H1 (cell line): ENCODE measurements around the gene KIAA1586. TPM values are rescaled to one million over a fixed set of nuclear protein-coding genes. Genes with fewer than 3 reads are reported as not detected.

Experiments
- BACH1 ChIP-seq: IDR thresholded peaks from 2 replicates; pipeline ENCODE4 v1.6.1; 2012; ENCODE audit warnings: low read length, improper control_type of control experiment
- BCL11A ChIP-seq, 2 experiments: IDR thresholded peaks; one replicate each; pipeline ENCODE4 v1.6.1; 2011; ENCODE audit warnings: low read depth in 2 of 2, low read length in 2 of 2, mild to moderate bottlenecking in 2 of 2
- BRCA1 ChIP-seq: IDR thresholded peaks from 2 replicates; pipeline ENCODE4 v1.6.1; 2012; ENCODE audit warnings: low read depth, low read length, improper control_type of control experiment
- CEBPB ChIP-seq: IDR thresholded peaks from 2 replicates; pipeline ENCODE4 v1.6.1; 2012; ENCODE audit warnings: low read depth, low read length
- CTBP2 ChIP-seq: IDR thresholded peaks from 2 replicates; pipeline ENCODE4 v1.7.0; 2011; ENCODE audit warnings: borderline replicate concordance, mild to moderate bottlenecking, moderate library complexity, mixed read lengths, low read length; ENCODE audit not compliant: insufficient read depth, insufficient read length
- EGR1 ChIP-seq: IDR thresholded peaks from 2 replicates; pipeline ENCODE4 v1.6.1; 2011; ENCODE audit warnings: low read depth, low read length, borderline replicate concordance
- FOSL1 ChIP-seq: IDR thresholded peaks from 2 replicates; pipeline ENCODE4 v1.6.1; 2011; ENCODE audit warnings: mild to moderate bottlenecking, low read depth, low read length, moderate library complexity; ENCODE audit not compliant: insufficient read depth
- HDAC6 ChIP-seq: IDR thresholded peaks from one replicate; pipeline ENCODE4 v1.7.1; 2012; ENCODE audit warnings: low read depth, mild to moderate bottlenecking, inconsistent platforms, low read length, moderate library complexity
- JUN ChIP-seq: IDR thresholded peaks from 2 replicates; pipeline ENCODE4 v1.6.1; 2011; ENCODE audit warnings: low read depth, mild to moderate bottlenecking, improper control_type of control experiment, low read length
- KDM1A ChIP-seq: fragments of 200-600, 300-600 bp; sonication (generic); IDR thresholded peaks from 2 replicates; pipeline ENCODE4 v1.7.1; 2016; ENCODE audit warnings: mild to moderate bottlenecking, low read length, borderline replicate concordance
- MAFK ChIP-seq: IDR thresholded peaks from 2 replicates; pipeline ENCODE4 v1.6.1; 2012; ENCODE audit warnings: low read depth, mild to moderate bottlenecking, improper control_type of control experiment, low read length
- NANOG ChIP-seq: IDR thresholded peaks from 2 replicates; pipeline ENCODE4 v1.6.1; 2011; ENCODE audit warnings: low read length, low read depth, mild to moderate bottlenecking, inconsistent platforms; ENCODE audit not compliant: insufficient read depth, poor library complexity, severe bottlenecking
- NRF1 ChIP-seq: IDR thresholded peaks from 2 replicates; pipeline ENCODE4 v1.6.1; 2011; ENCODE audit warnings: mild to moderate bottlenecking, low read depth, low read length, improper control_type of control experiment
- POLR2A ChIP-seq, 2 experiments: IDR thresholded peaks; 1 replicate in 1 of 2; 2 replicates in 1 of 2; pipeline ENCODE4 v1.6.1; 2011; ENCODE audit warnings: low read depth in 2 of 2, low read length in 2 of 2, mild to moderate bottlenecking in 2 of 2; ENCODE audit errors: control extremely low read depth in 1 of 2
- POLR2AphosphoS5 ChIP-seq: IDR thresholded peaks from 2 replicates; pipeline ENCODE4 v1.6.1; 2011; ENCODE audit warnings: low read depth, low read length
- POU5F1 ChIP-seq: IDR thresholded peaks from 2 replicates; pipeline ENCODE4 v1.6.1; 2011; ENCODE audit warnings: low read depth, mild to moderate bottlenecking, low read length, moderate library complexity
- RNF2 ChIP-seq: fragments of 200-900, 300-1000 bp; sonication (generic); IDR thresholded peaks from 2 replicates; pipeline ENCODE4 v1.7.1; 2016; ENCODE audit warnings: borderline replicate concordance, low read depth, mild to moderate bottlenecking, antibody characterized with exemption, low read length; ENCODE audit not compliant: poor library complexity, severe bottlenecking; ENCODE audit errors: missing control alignments
- RXRA ChIP-seq: IDR thresholded peaks from 2 replicates; pipeline ENCODE4 v1.6.1; 2011; ENCODE audit warnings: low read depth, mild to moderate bottlenecking, low read length, moderate library complexity; ENCODE audit not compliant: insufficient read depth
- SAP30 ChIP-seq: fragments of 300-600 bp; sonication (generic); IDR thresholded peaks from 2 replicates; pipeline ENCODE4 v1.7.1; 2012; ENCODE audit warnings: low read length, moderate library complexity, mild to moderate bottlenecking, inconsistent platforms; ENCODE audit not compliant: insufficient read depth, insufficient replicate concordance
- SP1 ChIP-seq: IDR thresholded peaks from 2 replicates; pipeline ENCODE4 v1.6.1; 2011; ENCODE audit warnings: low read depth, low read length
- SP4 ChIP-seq: IDR thresholded peaks from 2 replicates; pipeline ENCODE4 v1.6.1; 2012; ENCODE audit warnings: low read length, inconsistent platforms
- TAF1 ChIP-seq: IDR thresholded peaks from 2 replicates; pipeline ENCODE4 v1.6.1; 2011; ENCODE audit warnings: mild to moderate bottlenecking, low read depth, low read length
- TBP ChIP-seq: IDR thresholded peaks from 2 replicates; pipeline ENCODE4 v1.6.1; 2011; ENCODE audit warnings: low read depth, low read length, improper control_type of control experiment
- polyA plus RNA-seq, 7 experiments: library from polyadenylated mRNA; depleted of rRNA in 3 of 7; stranded (reverse) in 5 of 7; unstranded in 2 of 7; fragments of >200 nt in 5 of 7; fragments of 200-250 nt in 2 of 7; gene quantifications; 1 replicate in 5 of 7; 2 replicates in 1 of 7; 4 replicates in 1 of 7; pipeline versions ENCODE4 v1.2.1 to v1.2.3, GENCODE V29; 2011 to 2013; ENCODE audit warnings: missing spikeins in 2 of 7, mixed read lengths in 2 of 7
- total RNA-seq: library from RNA; stranded (reverse); fragmentation: NEBNext Ultra II Directional; extraction: Animal tissue kit (Norgen Biotek cat#: 25700); gene quantifications from 2 replicates; pipeline ENCODE4 v1.2.1, GENCODE V29; 2021
- TF ChIP-seq, protein P1 (sequence below): IDR thresholded peaks from 2 replicates; pipeline ENCODE4 v1.6.1; 2012; ENCODE audit warnings: inconsistent platforms
- TF ChIP-seq, protein P2 (sequence below): IDR thresholded peaks from 2 replicates; pipeline ENCODE4 v1.6.1; 2012; ENCODE audit warnings: inconsistent platforms

Gene KIAA1586
- total and polyA plus RNA-seq, 2 of the 8 experiments (the other 6 are each of a cell fraction or from before 2014, with no cell fraction given), result 2.1 to 24.4 TPM

DNA sequence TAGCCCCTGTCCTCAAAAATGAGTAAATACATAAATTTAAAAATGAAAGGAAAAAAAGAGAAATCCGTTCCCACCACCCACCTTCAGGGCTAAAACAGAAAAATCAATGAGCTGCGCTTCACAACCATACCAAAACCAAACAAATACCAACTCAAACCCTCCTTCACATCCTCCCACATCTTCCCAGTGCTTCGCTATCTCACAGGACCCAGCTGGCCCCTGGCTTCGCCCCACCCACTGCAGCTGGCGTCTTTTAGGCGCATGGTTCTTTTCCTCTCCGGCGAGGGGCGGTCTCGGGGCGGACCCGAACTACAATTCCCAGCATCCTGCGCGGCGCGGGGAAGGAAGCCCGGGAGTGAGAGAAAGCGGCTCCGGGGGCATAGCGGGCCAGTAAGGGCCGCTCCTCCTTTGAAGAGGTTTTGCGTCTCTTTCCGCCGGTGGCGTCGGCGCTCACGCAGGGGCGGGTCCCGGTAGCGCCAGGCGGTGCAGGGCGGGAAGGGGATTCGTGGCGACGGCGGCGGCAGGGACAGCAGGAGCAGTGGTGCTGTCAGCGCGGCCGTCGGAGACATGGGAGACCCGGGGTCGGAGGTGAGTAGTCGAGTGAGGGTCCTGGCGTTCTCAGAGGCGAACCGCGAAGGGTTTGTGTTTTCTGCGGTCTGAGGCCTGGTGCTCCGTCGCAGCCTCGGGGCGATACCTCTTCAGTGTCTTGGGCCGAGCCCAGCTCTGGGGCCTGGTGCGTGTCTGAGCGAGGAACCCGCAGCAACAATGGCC lies 43.4 kb downstream of the KIAA1586 start, which contains the start of gene ZNF451 (continued):
- TF ChIP-seq NANOG, result no peak
- TF ChIP-seq MAFK, result no peak
- peak; percentile 79 for TF ChIP-seq POLR2AphosphoS5
- TF ChIP-seq BRCA1, result no peak
- TF ChIP-seq EGR1, result no peak
- TF ChIP-seq RXRA, result no peak
- no peak for TF ChIP-seq JUN
- TF ChIP-seq NRF1, result no peak; the same call in 1 of the 2 replicates
- TF ChIP-seq, protein P1, sequence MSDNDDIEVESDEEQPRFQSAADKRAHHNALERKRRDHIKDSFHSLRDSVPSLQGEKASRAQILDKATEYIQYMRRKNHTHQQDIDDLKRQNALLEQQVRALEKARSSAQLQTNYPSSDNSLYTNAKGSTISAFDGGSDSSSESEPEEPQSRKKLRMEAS, result peak; percentile 66
- TF ChIP-seq RNF2, result no peak
- peak; percentile 91 for TF ChIP-seq TAF1
- no peak for TF ChIP-seq SP4
- no peak for TF ChIP-seq BCL11A (IDR thresholded peaks at IDR 0.05; ENCODE audit: low read depth in 2 of 2, low read length in 2 of 2)
- TF ChIP-seq SP1, result peak; percentile 67; the same call in 1 of the 2 replicates
- no peak for TF ChIP-seq CEBPB
- TF ChIP-seq POU5F1, result no peak
- no peak for TF ChIP-seq HDAC6
- TF ChIP-seq FOSL1, result no peak
- TF ChIP-seq KDM1A, result no peak
- TF ChIP-seq, protein P2, sequence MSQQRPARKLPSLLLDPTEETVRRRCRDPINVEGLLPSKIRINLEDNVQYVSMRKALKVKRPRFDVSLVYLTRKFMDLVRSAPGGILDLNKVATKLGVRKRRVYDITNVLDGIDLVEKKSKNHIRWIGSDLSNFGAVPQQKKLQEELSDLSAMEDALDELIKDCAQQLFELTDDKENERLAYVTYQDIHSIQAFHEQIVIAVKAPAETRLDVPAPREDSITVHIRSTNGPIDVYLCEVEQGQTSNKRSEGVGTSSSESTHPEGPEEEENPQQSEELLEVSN, result peak; percentile 77
- peak; percentile 76 for TF ChIP-seq TBP
- no peak for TF ChIP-seq CTBP2
- no peak for TF ChIP-seq BACH1
- TF ChIP-seq SAP30, result no peak
- peak; percentile 80 to 82 for TF ChIP-seq POLR2A (IDR thresholded peaks at IDR 0.05; ENCODE audit: control extremely low read depth in 1 of 2, low read depth in 2 of 2, low read length in 2 of 2)
